Frontal cortex (tissue), 4 donors: ENCODE measurements around the gene PTPRU. TPM values are rescaled to one million over a fixed set of nuclear protein-coding genes. Genes with fewer than 3 reads are reported as not detected.

Experiments used
- DNase-seq, 2 donors: peaks; one replicate each; pipeline ENCODE4 v3.0.0; 2012; ENCODE audit warnings: low spot score in 2 of 2
- FAIRE-seq: peaks from 2 replicates; lab custom pipeline; 2012; peaks lifted over from hg19 to GRCh38; lab: Jason Lieb, UNC
- total RNA-seq: library from RNA; depleted of rRNA; stranded (reverse); fragments of >200 nt; gene quantifications from one replicate; pipeline ENCODE4 v1.2.3, GENCODE V29; 2014
- donor health status: control.
- donor health status: control.
- donor health status: control.

The PTPRU gene
- total RNA-seq, 1 donor from 2014 or later = 30.2 TPM

- FAIRE-seq (no peak), DNase-seq (no peak)
These were observed 87.9 kb downstream of the PTPRU start for GRCh38 chr1:29324202-29324601.

DNA sequence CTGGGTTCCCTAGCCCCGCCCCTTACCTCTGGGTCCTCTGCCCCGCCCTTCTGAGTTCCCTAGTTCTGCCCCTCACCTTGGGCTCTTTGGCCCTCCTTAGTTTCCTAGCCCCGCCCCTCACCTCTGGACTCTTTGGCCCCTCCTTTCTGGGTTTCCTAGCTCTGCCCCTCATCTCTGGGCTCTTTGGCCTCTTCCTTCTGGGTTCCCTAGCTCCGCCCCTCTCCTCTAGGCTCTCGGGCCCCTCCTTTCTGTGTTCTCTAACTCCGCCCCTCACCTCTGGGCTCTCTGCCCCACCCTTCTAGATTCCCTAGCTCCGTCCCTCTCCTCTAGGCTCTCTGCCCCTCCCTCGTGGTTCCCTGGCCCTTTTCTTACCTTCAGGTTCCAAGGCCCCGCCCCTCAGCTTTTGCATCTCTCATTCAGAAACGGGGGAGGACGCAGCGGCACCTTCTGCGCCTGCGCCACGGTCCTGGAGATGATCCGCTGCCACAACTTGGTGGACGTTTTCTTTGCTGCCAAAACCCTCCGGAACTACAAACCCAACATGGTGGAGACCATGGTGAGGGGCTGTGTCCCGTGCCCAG lies 88.5 kb downstream of the PTPRU start:
- no peak for FAIRE-seq
- DNase-seq = no peak

DNA sequence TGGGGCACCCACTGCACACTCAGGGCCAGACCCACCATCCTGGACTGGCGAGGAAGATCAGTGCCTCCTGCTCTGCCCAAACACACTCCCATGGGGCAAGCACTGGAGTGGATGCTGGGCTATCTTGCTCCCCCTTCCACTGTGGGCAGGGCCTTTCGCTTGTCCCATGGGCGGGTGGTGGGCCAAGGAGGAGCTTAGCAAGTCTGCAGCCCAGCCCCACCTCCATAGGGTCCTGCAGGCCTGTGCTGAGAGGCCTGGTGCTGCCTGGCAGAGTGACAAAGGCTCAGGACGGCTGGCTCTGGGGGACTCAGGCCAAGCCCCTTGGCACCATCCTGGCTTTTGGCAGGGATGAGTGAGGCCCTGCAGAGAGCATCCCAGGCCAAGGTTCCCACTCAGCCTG lies 89.4 kb downstream of the PTPRU start:
- DNase-seq (no peak), FAIRE-seq (no peak)

DNA sequence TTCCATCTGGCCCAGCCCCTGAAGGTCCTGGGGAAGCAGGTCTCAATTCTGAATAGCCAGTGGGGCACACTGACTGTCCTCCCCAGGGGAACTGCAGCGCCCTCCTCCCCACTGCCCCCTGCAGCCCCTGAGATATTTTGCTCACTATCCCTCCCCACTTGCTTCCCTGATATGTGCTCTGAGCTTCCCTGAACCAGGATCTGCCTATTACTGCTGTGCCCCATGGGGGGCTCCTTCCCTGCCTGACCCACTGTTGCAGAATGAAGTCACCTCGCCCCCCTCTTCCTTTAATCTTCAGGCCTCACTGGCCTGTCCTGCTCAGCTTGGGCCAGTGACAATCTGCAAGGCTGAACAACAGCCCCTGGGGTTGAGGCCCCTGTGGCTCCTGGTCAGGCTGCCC lies 89.8 kb downstream of the PTPRU start:
- no peak for DNase-seq
- FAIRE-seq = no peak

DNA sequence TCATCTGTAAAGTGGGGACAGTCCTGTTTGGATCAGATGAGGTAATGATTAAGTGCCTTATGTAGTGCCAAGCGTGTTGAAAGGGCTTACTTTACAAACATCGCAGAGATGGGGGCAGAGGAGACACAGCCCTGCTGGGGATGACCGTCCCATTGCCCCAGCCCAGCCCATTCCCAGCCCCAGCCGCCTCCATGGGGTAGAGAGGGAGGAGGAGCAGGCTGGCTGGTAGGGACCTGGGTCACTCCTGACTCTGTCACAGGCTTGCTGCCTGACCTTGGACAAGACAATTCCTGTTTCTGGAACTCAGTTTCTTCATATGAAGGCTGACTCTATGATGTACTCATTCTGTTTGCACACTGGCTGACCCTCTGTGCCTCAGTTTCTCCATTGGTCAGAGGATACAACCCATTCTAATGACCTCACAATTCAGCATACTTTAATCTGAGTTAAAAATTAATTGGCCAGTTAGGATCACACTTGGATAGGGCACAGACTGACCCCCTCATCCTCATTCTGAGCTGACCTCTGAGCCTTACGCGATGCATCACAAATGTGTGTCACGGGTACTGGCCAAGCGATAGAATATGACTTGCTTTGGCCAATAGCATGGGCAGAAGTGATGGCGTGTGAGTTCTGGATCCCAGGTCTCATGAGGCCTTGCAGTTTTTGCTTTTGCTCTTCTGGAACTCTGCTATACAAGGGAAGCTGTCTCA lies 91.1 kb downstream of the PTPRU start:
- no peak for DNase-seq
- FAIRE-seq = no peak

DNA sequence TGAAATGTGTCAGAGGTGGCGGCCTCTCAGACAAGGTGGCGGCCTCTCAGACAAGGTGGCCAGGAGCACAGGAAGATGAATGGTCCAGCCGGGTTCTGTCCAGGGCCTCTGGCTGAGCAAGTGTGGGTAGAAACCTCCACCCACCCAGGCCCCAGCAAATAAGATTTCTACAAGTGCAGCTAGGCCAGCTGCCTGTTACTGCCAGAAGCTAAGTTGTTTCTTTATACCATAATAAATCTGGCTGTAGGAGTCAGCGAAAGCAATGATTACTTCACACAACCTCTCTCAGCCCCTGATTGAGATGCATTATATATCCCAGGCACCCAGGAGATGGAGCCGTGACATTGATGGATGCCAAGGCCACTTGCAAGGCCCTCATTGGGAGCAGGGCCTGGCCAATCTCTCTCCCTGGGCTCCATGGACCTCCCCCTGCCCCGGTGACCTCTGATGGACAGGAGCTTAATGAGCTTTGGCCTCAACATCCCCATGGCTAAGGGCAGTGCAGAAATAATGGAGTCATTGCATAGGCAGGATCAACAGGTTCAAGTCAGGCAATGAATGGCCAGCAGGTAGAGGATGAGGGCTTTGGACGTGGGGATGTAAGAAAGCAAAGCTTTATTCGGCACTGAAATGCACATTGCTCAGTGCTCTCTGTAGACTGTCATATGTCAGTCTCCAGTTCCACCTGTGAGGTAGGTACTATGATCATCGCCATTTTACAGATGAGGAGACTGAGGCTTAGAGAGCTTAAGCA lies 92.9 kb downstream of the PTPRU start:
- no peak for FAIRE-seq
- no peak for DNase-seq

GRCh38 chr1:29330089-29330488 lies 93.8 kb downstream of the PTPRU start:
- no peak for FAIRE-seq
- no peak for DNase-seq

GRCh38 chr1:29330856-29331255 lies 94.5 kb downstream of the PTPRU start:
- FAIRE-seq (no peak), DNase-seq (no peak)

DNA sequence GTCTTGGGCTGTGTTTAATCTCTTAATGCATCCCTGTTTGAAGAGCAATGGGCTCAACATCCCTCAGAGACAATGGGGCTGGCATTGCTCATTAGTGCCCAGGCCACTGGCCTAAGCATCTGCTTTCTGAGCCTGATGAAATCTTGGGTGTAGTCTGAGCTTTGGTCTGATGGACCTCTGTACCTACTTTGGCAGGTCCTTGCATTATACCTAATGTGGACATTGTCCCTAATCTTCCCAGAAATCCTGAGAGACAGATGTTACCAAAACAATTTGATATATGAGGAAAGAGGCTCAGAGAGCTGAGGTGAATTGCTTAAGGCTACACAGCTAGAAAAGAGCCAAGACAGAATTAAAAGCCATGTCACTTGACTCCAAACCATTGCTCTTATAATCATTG lies 95.0 kb downstream of the PTPRU start:
- no peak for DNase-seq
- FAIRE-seq = no peak

DNA sequence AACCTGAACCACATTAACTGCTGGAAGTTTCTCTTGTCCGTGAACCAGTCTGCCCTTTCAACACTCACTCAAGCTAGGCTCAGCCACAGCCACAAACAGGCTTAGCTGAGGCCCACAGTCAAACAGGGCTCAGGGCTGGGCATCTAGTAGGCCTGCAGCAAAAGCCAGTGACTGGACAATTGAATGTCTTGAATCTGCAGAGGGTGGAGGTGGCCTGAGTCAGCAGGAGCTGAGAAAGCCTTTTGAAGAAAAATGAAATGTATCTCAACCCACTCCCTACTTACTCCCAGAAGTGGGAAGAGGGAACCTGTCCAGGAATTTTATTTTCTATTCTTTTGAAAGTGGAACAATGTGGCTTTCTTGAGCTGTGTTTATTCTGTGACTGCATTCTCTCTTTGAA lies 95.4 kb downstream of the PTPRU start:
- FAIRE-seq (no peak), DNase-seq (no peak)

- no peak for FAIRE-seq
These were observed 95.9 kb downstream of the PTPRU start for GRCh38 chr1:29332204-29332603.

DNA sequence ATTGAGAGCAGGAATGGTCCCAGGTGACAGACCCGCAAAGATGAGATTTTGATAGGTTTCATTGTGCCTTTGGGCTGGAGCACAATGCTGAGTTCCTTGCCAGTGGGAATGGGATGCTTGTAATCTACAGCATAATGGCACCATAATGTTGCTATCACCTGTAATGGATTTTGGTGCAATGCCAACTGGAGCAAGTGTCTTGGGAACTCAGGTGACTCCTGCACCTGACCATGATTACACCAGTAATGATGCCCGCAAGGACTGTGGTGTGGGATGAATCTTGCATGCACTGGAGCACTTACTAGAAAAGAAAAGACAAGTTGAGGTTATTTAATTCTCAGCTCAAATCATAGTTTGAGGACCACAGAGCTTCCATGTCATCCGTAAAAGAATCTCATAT lies 96.7 kb downstream of the PTPRU start:
- DNase-seq = no peak
- FAIRE-seq = no peak

More at GRCh38 chr1:29332204-29332603, 95.9 kb downstream of the PTPRU start:
- DNase-seq = no peak

- no peak for FAIRE-seq
These were observed 99.3 kb downstream of the PTPRU start for GRCh38 chr1:29335573-29335972.

DNA sequence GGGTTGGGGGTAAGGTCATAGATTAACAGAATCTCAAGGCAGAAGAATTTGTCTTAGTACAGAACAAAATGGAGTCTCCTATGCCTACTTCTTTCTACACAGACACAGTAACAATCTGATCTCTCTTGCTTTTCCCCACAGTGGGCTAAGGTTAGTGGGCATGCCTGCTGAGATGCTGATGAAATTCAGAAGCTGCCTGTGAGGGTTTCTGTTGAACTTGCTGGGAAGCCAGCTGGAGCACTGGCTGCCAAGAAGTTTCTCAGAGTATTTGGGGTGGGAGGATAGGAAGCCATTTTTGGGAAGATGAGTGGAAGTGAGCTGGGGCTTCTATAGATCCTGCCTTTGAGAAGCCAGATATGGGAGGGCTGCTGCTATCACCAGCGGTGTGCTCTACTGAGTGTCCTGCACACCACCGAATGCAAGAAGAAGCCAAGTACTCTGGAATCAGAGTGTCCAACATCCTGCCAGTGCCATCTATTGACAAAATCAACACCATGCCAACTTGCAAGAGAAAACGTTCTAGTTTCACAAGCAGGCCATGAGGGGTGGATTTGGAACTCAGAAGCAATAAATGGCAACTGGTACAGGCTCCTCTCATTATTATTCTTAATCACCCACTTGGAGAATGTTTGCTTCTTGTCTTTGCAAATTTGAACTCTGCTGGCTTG lies 102.7 kb downstream of the PTPRU start:
- DNase-seq = no peak
- FAIRE-seq = no peak

More at GRCh38 chr1:29335573-29335972, 99.3 kb downstream of the PTPRU start:
- DNase-seq = no peak

GRCh38 chr1:29341936-29342335 lies 105.6 kb downstream of the PTPRU start:
- FAIRE-seq (no peak), DNase-seq (no peak)

GRCh38 chr1:29342351-29342750 lies 106.0 kb downstream of the PTPRU start:
- FAIRE-seq (no peak), DNase-seq (no peak)

- FAIRE-seq = no peak
- DNase-seq = no peak
These were observed 106.7 kb downstream of the PTPRU start for GRCh38 chr1:29342983-29343382.

DNA sequence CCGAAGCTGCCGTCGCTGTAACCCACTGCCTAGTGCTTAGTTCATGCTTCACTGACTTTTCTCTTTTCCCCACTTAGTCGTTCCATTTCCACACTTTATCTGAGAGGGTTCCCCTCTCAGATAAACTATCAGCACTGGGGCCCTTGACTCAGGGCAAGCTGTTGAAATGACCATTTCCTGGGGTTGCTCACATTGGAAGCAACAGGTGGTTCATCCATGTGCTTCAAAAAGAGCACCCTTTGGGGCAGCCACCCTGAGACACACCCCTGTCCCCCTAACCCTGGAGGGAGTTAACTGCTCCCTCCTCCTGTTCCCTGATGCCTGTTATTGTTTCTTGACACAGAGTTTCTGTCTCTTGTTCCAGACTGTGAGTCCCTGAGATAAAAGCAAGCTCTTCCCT lies 107.2 kb downstream of the PTPRU start:
- FAIRE-seq (no peak), DNase-seq (no peak)

DNA sequence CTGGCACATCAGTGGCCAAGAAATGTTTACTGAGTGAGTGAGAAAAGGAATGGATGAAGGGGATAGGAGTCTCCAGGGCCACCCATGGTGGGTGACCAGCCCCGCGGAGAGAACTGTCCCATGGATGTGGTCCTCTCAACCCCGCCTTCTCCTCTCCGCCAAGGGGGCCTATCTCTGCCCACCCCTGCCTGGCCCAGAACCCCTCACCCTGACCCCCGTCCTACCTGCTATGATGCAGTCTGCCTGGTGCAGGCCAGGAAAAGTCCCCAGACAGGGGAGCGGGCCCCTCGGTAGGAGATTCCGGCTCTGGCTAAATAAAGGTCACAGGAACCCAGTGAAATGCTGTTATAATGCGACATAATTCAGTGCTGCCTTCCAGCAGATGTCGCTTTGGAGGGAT lies 107.6 kb downstream of the PTPRU start:
- no peak for FAIRE-seq
- DNase-seq = no peak

DNA sequence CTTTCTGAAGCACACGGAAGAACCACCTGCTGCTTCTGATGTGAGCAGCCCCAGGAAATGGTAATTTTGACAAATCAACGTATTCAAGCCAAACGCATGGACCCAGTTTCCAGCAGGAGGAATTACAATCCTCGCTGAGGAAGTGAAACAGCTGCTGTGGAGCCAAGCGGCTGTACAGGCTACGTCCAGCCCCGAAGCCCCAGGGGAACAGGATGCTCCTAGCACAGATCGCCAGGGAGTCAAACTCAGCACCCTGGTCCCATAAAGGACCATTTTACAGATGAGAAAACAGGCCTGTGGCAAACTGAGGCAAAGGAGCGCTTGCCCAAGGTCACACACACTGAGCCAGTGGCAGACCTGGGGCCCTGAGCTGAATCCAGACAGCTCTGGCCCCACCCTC lies 108.0 kb downstream of the PTPRU start:
- no peak for FAIRE-seq
- DNase-seq = no peak

GRCh38 chr1:29346576-29346975 lies 110.3 kb downstream of the PTPRU start:
- no peak for FAIRE-seq
- no peak for DNase-seq
